ENCODE results near the gene GPR101.
A peak's percentile ranks its signal among the peaks of the same experiment; 100 is the strongest.

DNA sequence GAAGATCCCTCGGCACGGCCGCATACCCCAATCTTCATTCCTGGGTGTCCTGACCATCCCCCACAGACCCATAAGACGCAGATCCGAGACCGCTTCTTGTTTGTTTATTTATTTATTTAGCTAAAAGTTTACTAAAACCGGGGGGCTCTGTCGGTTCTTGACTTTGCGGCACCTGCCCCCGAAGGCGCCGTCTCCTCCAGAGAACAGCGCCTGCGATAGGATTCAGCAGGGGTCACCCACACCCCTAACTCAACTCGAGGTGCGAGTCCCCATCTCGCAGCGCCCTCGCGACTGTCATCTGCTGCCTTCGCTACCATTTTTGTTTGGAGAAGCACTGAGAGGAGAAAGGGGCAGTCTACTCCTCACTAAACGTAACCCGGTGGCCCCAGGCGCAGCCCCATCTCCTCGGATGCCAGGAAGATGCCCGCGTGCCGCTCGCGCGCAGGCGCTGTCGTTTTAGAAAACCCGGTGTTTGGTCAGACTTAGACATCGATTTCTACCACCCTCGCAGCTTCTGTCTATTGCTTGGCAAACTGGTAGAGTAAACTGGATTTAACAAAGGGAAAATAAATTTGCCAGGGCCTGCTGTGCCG is 18.9 kb upstream of the GPR101 start:
- TF ChIP-seq EZH2 (IDR thresholded peaks at IDR 0.05; ENCODE audit: low read length), result peak; percentile 48
- TF ChIP-seq, protein P1, sequence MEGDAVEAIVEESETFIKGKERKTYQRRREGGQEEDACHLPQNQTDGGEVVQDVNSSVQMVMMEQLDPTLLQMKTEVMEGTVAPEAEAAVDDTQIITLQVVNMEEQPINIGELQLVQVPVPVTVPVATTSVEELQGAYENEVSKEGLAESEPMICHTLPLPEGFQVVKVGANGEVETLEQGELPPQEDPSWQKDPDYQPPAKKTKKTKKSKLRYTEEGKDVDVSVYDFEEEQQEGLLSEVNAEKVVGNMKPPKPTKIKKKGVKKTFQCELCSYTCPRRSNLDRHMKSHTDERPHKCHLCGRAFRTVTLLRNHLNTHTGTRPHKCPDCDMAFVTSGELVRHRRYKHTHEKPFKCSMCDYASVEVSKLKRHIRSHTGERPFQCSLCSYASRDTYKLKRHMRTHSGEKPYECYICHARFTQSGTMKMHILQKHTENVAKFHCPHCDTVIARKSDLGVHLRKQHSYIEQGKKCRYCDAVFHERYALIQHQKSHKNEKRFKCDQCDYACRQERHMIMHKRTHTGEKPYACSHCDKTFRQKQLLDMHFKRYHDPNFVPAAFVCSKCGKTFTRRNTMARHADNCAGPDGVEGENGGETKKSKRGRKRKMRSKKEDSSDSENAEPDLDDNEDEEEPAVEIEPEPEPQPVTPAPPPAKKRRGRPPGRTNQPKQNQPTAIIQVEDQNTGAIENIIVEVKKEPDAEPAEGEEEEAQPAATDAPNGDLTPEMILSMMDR (optimal IDR thresholded peaks at IDR 0.05 in 1 of 3, IDR thresholded peaks at IDR 0.05 in 1 of 3, conservative IDR thresholded peaks at IDR 0.05 in 1 of 3; ENCODE audit: extremely low read depth in 1 of 3, insufficient read depth in 2 of 3, low read length in 3 of 3), result no peak
